Nephron progenitor cell (in vitro differentiated cells): ENCODE measurements around the gene TRPV5.

Experiments used
- DNase-seq: peaks from one replicate; pipeline ENCODE4 v3.0.0; 2021
- H3K27ac Mint-ChIP-seq: 2 replicates; pipeline ENCODE4 v1.8.0; 2021; ENCODE audit warnings: mild to moderate bottlenecking, moderate library complexity, mixed read lengths
- H3K27me3 Mint-ChIP-seq: 2 replicates; pipeline ENCODE4 v1.8.0; 2021; ENCODE audit warnings: mild to moderate bottlenecking, low read depth, mixed read lengths; ENCODE audit not compliant: poor library complexity
- H3K36me3 Mint-ChIP-seq: 2 replicates; pipeline ENCODE4 v1.8.0; 2021; ENCODE audit warnings: low read depth, mixed read lengths
- H3K4me1 Mint-ChIP-seq: 2 replicates; pipeline ENCODE4 v1.8.0; 2021; ENCODE audit warnings: mixed read lengths
- H3K4me3 Mint-ChIP-seq: 2 replicates; pipeline ENCODE4 v1.8.0; 2021; ENCODE audit warnings: mild to moderate bottlenecking, moderate library complexity, mixed read lengths
- H3K9me3 Mint-ChIP-seq: 2 replicates; pipeline ENCODE4 v1.8.0; 2021; ENCODE audit warnings: mild to moderate bottlenecking, moderate library complexity, mixed read lengths
- CTCF ChIP-seq: fragments of 200-600 bp; sonication (generic); IDR thresholded peaks from 2 replicates; pipeline ENCODE4 v1.5.0; 2021; ENCODE audit warnings: antibody characterized with exemption

TRPV5 gene

GRCh38 chr7:142886866-142887265 is 46.7 kb downstream of the TRPV5 start:
- H3K27me3 Mint-ChIP-seq: peaks cover 17% of the 10 kb centered on the region
- no peak for TF ChIP-seq CTCF
- no peak overlapping the region for H3K4me3 Mint-ChIP-seq
- peaks cover 78% of the 10 kb centered on the region for H3K4me1 Mint-ChIP-seq
- DNase-seq: no peak
- H3K9me3 Mint-ChIP-seq: no peaks in the 10 kb centered on the region
- no peaks in the 10 kb centered on the region for H3K36me3 Mint-ChIP-seq
- no peak overlapping the region for H3K27ac Mint-ChIP-seq

- H3K4me1 Mint-ChIP-seq: peaks cover 79% of the 10 kb centered on the region
- no peak for TF ChIP-seq CTCF
- peak within 1 kb of the TSS; percentile 75 for H3K4me3 Mint-ChIP-seq
- no peaks in the 10 kb centered on the region for H3K9me3 Mint-ChIP-seq
- peak; percentile 39 for DNase-seq
- peak within 1 kb of the TSS; percentile 97 for H3K27ac Mint-ChIP-seq
- H3K36me3 Mint-ChIP-seq: no peaks in the 10 kb centered on the region
- peaks cover 17% of the 10 kb centered on the region for H3K27me3 Mint-ChIP-seq
Measured at GRCh38 chr7:142885311-142886230, 48.0 kb downstream of the TRPV5 start, which contains the start of gene TRPV6. Gene TRPV6, minus strand, starts transcription at chr7:142885745.

- no peaks in the 10 kb centered on the region for H3K36me3 Mint-ChIP-seq
- peak overlapping the region; percentile 97 for H3K27ac Mint-ChIP-seq
- DNase-seq: no peak
- peaks cover 70% of the 10 kb centered on the region for H3K4me1 Mint-ChIP-seq
- no peaks in the 10 kb centered on the region for H3K9me3 Mint-ChIP-seq
- peaks cover 26% of the 10 kb centered on the region for H3K27me3 Mint-ChIP-seq
- H3K4me3 Mint-ChIP-seq: peak overlapping the region; percentile 75
- TF ChIP-seq CTCF: no peak
Measured at GRCh38 chr7:142884286-142884640, 49.3 kb downstream of the TRPV5 start.

GRCh38 chr7:142883571-142884285 is 49.8 kb downstream of the TRPV5 start:
- peaks cover 64% of the 10 kb centered on the region for H3K4me1 Mint-ChIP-seq
- H3K27ac Mint-ChIP-seq: peak overlapping the region; percentile 97

GRCh38 chr7:142883145-142883544 is 50.4 kb downstream of the TRPV5 start:
- no peak for TF ChIP-seq CTCF

More at GRCh38 chr7:142883571-142884285, 49.8 kb downstream of the TRPV5 start:
- H3K27me3 Mint-ChIP-seq: peaks cover 28% of the 10 kb centered on the region
- no peaks in the 10 kb centered on the region for H3K36me3 Mint-ChIP-seq
- peak overlapping the region; percentile 75 for H3K4me3 Mint-ChIP-seq
- H3K9me3 Mint-ChIP-seq: no peaks in the 10 kb centered on the region
- no peak for TF ChIP-seq CTCF
- DNase-seq: no peak

More at GRCh38 chr7:142883145-142883544, 50.4 kb downstream of the TRPV5 start:
- Mint-ChIP-seq H3K36me3 (peaks cover 2% of the 10 kb centered on the region), H3K9me3 (no peaks in the 10 kb centered on the region), H3K27me3 (peaks cover 30% of the 10 kb centered on the region), H3K4me3 (peak overlapping the region; percentile 4), H3K4me1 (peaks cover 64% of the 10 kb centered on the region), H3K27ac (peak overlapping the region; percentile 97)
- DNase-seq: no peak
